SK-N-SH treated with all-trans-retinoic acid at 6 μM for 48 hours (cell line): Measurements from ENCODE around the gene STX18.

ENCODE experiments used
- ATAC-seq: fragments of 200-7000 bp; cut with Tn5 transposase; 3 replicates; pipeline ENCODE4 v1.9.1; 2020; ENCODE audit warnings: mild to moderate bottlenecking, moderate library complexity
- ARNTL ChIP-seq: fragments of 450-650 bp; formaldehyde crosslinking; IDR thresholded peaks from 2 replicates; pipeline ENCODE4 v1.5.0; 2020; ENCODE audit warnings: low read depth, mild to moderate bottlenecking, moderate library complexity, borderline replicate concordance
- CSDC2 ChIP-seq: fragments of 250-450 bp; sonication (Bioruptor Pico); IDR thresholded peaks from 2 replicates; pipeline ENCODE4 v1.5.0; 2020; ENCODE audit warnings: mild to moderate bottlenecking, moderate library complexity
- CSRNP3 ChIP-seq: fragments of 250-450 bp; sonication (Bioruptor Pico); IDR thresholded peaks from 2 replicates; pipeline ENCODE4 v1.5.1; 2021; ENCODE audit warnings: mild to moderate bottlenecking, moderate library complexity
- GLIS3 ChIP-seq: fragments of 250-450 bp; sonication (Bioruptor Pico); IDR thresholded peaks from 2 replicates; pipeline ENCODE4 v1.5.0; 2020; ENCODE audit warnings: mild to moderate bottlenecking, moderate library complexity
- ISL1 ChIP-seq: fragments of 250-450 bp; sonication (Bioruptor Pico); IDR thresholded peaks from 2 replicates; pipeline ENCODE4 v2.1.2; 2022; ENCODE audit warnings: mild to moderate bottlenecking, moderate library complexity
- OSR1 ChIP-seq: fragments of 250-450 bp; sonication (Bioruptor Pico); IDR thresholded peaks from 2 replicates; pipeline ENCODE4 v1.8.0; 2022; ENCODE audit warnings: moderate library complexity, mild to moderate bottlenecking, inconsistent platforms
- POU6F1 ChIP-seq: fragments of 250-450 bp; sonication (Bioruptor Pico); IDR thresholded peaks from 2 replicates; pipeline ENCODE4 v1.8.0; 2021; ENCODE audit warnings: low read depth, mild to moderate bottlenecking, moderate library complexity, borderline replicate concordance
- PPARA ChIP-seq: fragments of 250-450 bp; sonication (Bioruptor Pico); IDR thresholded peaks from 2 replicates; pipeline ENCODE4 v1.5.0; 2020; ENCODE audit warnings: mild to moderate bottlenecking, borderline replicate concordance
- RARB ChIP-seq: fragments of 250-450 bp; sonication (Bioruptor Pico); IDR thresholded peaks from 2 replicates; pipeline ENCODE4 v1.8.0; 2021; ENCODE audit warnings: mild to moderate bottlenecking, moderate library complexity
- TCF4 ChIP-seq: fragments of 250-450 bp; sonication (Bioruptor Pico); IDR thresholded peaks from 2 replicates; pipeline ENCODE4 v1.8.0; 2021; ENCODE audit warnings: mild to moderate bottlenecking, moderate library complexity, borderline replicate concordance
- TOX ChIP-seq: fragments of 250-450 bp; sonication (Bioruptor Pico); IDR thresholded peaks from 2 replicates; pipeline ENCODE4 v1.8.0; 2021; ENCODE audit warnings: mild to moderate bottlenecking, moderate library complexity, borderline replicate concordance
- ZC3H10 ChIP-seq: fragments of 250-450 bp; sonication (Bioruptor Pico); IDR thresholded peaks from 2 replicates; pipeline ENCODE4 v1.5.1; 2021; ENCODE audit warnings: mild to moderate bottlenecking, moderate library complexity
- ZFP3 ChIP-seq: fragments of 250-450 bp; sonication (Bioruptor Pico); IDR thresholded peaks from 2 replicates; pipeline ENCODE4 v1.5.0; 2020; ENCODE audit warnings: mild to moderate bottlenecking, moderate library complexity
- ZFP30 ChIP-seq: fragments of 450-650 bp; formaldehyde crosslinking; IDR thresholded peaks from 2 replicates; pipeline ENCODE4 v1.5.0; 2022; ENCODE audit warnings: mild to moderate bottlenecking, moderate library complexity
- ZNF565 ChIP-seq: fragments of 450-650 bp; formaldehyde crosslinking; conservative IDR thresholded peaks from 2 replicates; pipeline ENCODE4 v1.5.0; 2020; ENCODE audit warnings: low read depth, mild to moderate bottlenecking, moderate library complexity
- ZNF70 ChIP-seq: fragments of 450-650 bp; formaldehyde crosslinking; IDR thresholded peaks from 2 replicates; pipeline ENCODE4 v1.5.0; 2020; ENCODE audit warnings: mild to moderate bottlenecking, moderate library complexity
- ZNF8 ChIP-seq: fragments of 450-650 bp; formaldehyde crosslinking; IDR thresholded peaks from 2 replicates; pipeline ENCODE4 v1.5.0; 2020; ENCODE audit warnings: mild to moderate bottlenecking, moderate library complexity
- TF ChIP-seq, protein P1 (sequence below): fragments of 250-450 bp; sonication (Bioruptor Pico); IDR thresholded peaks from 2 replicates; pipeline ENCODE4 v1.8.0; 2020; ENCODE audit warnings: mild to moderate bottlenecking, moderate library complexity, borderline replicate concordance
- TF ChIP-seq, protein P2 (sequence below): fragments of 250-450 bp; sonication (Bioruptor Pico); IDR thresholded peaks from 2 replicates; pipeline ENCODE4 v1.5.0; 2020; ENCODE audit warnings: mild to moderate bottlenecking, moderate library complexity
- TF ChIP-seq, protein P3 (sequence below): fragments of 250-450 bp; sonication (Bioruptor Pico); IDR thresholded peaks from 2 replicates; pipeline ENCODE4 v1.5.1; 2020; ENCODE audit warnings: low read depth, mild to moderate bottlenecking, moderate library complexity

STX18 gene

GRCh38 chr4:4559596-4559995 lies 17.7 kb upstream of the STX18 start:
- TF ChIP-seq ARNTL (no peak), ZNF70 (CRISPR knock-in tag) (no peak), ZC3H10 (CRISPR knock-in tag) (no peak), CSDC2 (CRISPR knock-in tag) (no peak), CSRNP3 (CRISPR knock-in tag) (no peak), OSR1 (no peak), ZNF8 (CRISPR knock-in tag) (no peak), ZFP3 (CRISPR knock-in tag) (no peak), TOX (CRISPR knock-in tag) (no peak), POU6F1 (CRISPR knock-in tag) (no peak), ISL1 (CRISPR knock-in tag) (no peak), PPARA (CRISPR knock-in tag) (no peak), ZFP30 (no peak), GLIS3 (no peak)
- TF ChIP-seq, protein P1, sequence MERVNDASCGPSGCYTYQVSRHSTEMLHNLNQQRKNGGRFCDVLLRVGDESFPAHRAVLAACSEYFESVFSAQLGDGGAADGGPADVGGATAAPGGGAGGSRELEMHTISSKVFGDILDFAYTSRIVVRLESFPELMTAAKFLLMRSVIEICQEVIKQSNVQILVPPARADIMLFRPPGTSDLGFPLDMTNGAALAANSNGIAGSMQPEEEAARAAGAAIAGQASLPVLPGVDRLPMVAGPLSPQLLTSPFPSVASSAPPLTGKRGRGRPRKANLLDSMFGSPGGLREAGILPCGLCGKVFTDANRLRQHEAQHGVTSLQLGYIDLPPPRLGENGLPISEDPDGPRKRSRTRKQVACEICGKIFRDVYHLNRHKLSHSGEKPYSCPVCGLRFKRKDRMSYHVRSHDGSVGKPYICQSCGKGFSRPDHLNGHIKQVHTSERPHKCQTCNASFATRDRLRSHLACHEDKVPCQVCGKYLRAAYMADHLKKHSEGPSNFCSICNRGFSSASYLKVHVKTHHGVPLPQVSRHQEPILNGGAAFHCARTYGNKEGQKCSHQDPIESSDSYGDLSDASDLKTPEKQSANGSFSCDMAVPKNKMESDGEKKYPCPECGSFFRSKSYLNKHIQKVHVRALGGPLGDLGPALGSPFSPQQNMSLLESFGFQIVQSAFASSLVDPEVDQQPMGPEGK (CRISPR knock-in tag) = no peak
- TF ChIP-seq, protein P2, sequence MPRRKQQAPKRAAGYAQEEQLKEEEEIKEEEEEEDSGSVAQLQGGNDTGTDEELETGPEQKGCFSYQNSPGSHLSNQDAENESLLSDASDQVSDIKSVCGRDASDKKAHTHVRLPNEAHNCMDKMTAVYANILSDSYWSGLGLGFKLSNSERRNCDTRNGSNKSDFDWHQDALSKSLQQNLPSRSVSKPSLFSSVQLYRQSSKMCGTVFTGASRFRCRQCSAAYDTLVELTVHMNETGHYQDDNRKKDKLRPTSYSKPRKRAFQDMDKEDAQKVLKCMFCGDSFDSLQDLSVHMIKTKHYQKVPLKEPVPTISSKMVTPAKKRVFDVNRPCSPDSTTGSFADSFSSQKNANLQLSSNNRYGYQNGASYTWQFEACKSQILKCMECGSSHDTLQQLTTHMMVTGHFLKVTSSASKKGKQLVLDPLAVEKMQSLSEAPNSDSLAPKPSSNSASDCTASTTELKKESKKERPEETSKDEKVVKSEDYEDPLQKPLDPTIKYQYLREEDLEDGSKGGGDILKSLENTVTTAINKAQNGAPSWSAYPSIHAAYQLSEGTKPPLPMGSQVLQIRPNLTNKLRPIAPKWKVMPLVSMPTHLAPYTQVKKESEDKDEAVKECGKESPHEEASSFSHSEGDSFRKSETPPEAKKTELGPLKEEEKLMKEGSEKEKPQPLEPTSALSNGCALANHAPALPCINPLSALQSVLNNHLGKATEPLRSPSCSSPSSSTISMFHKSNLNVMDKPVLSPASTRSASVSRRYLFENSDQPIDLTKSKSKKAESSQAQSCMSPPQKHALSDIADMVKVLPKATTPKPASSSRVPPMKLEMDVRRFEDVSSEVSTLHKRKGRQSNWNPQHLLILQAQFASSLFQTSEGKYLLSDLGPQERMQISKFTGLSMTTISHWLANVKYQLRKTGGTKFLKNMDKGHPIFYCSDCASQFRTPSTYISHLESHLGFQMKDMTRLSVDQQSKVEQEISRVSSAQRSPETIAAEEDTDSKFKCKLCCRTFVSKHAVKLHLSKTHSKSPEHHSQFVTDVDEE (CRISPR knock-in tag) = no peak
- TF ChIP-seq, protein P3, sequence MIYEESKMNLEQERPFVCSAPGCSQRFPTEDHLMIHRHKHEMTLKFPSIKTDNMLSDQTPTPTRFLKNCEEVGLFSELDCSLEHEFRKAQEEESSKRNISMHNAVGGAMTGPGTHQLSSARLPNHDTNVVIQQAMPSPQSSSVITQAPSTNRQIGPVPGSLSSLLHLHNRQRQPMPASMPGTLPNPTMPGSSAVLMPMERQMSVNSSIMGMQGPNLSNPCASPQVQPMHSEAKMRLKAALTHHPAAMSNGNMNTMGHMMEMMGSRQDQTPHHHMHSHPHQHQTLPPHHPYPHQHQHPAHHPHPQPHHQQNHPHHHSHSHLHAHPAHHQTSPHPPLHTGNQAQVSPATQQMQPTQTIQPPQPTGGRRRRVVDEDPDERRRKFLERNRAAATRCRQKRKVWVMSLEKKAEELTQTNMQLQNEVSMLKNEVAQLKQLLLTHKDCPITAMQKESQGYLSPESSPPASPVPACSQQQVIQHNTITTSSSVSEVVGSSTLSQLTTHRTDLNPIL (CRISPR knock-in tag) = no peak
- TF ChIP-seq, all 23 proteins: peak for 0
- ATAC-seq = no peak

DNA sequence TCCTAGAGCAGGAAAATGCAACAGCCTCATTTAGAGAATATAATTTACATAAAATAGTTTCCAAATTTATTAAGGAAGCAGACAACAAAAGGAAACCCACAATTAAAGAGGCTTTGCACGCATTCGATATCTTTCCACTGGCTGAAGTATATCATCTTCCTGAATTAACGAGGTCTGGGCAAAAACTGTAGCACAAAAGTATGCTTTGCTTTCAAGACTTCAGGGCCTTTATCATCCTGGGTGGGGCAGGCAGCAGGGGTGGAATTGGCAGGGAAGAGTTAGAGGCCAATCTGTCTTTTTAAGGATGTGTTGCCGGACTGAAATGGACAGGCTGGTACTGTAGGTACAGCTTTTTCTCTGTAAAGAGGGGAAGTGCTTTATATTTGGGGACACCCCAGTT lies 17.0 kb upstream of the STX18 start:
- TF ChIP-seq ZNF8 (CRISPR knock-in tag) = no peak
- TF ChIP-seq, protein P2 (CRISPR knock-in tag) = no peak
- TF ChIP-seq CSDC2 (CRISPR knock-in tag) = no peak
- no peak for TF ChIP-seq ZFP30
- no peak for TF ChIP-seq ZNF565 (CRISPR knock-in tag)
- no peak for TF ChIP-seq ZFP3 (CRISPR knock-in tag)
- no peak for TF ChIP-seq OSR1
- no peak for TF ChIP-seq TCF4 (CRISPR knock-in tag)
- TF ChIP-seq TOX (CRISPR knock-in tag) = no peak
- TF ChIP-seq RARB = no peak
- no peak for TF ChIP-seq ARNTL
- no peak for ATAC-seq
